HL-60/S4 treated with phorbol 12-myristate 13-acetate at 8.2 ng/mL for 4 days and 3 days (cell line): ENCODE data around the gene CSDE1.
"Not testable (repeated sequence)": the region's sequence is repeated elsewhere in the genome, so short reads cannot be mapped to it uniquely, and the experiment has no call there.

Experiments used
- in situ Hi-C: fragments of 300-500 bp; cut with MboI; formaldehyde crosslinking; loops from 2 replicates; pipeline ENCODE4 v1.15.0; 2022; ENCODE audit warnings: low sequenced_read_pairs

CSDE1 gene

DNA sequence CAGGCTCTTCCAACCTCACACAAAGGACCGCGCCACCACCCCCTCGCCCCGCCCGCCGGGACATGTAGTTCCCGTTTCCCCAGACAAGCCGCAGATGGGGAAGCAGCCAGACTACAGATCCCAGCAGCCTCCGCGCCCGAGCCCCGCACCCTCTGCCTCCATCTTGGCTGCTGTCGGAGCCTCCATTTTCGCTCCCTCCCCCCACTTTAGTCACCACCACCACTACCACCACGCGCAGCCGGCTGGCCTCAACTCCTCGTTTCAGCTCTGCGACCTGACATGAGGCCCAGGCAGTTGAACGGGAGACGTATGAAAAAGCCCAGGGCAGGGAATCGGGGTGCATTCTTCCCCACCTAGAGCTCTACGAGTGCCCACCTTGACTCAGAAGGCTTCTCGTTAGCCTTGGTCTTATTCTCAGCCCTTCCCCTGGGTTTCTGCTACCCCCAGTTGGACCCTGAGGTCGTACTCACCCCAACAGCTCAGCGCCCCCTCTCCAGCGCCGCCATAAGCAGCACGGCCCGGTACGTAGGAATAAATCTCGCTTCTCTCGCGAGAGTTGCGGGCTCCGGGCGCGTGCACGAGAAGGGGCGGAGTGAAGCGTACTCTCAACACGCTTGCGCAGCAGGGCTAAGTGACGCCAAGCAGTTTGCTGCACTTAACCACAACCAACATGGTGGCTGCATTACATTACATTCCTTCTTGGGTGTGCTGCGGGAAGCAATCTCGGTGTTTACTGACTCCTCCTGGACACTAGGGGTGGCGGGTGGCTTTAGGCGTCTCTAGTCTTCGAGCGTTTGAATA is at the start of gene CSDE1:
Gene CSDE1, minus strand, starts transcription at position 530 of the 801 bp plus-strand sequence. CDS start 18,094 bp downstream, outside the sequence.
- in situ Hi-C loops: loop anchor here (25.0 kb wide), 1 partner anchor 795 kb away; no protein-coding TSS in a partner anchor

- in situ Hi-C loops: not testable (repeated sequence)
These were observed 46.7 kb upstream of the CSDE1 start for GRCh38 chr1:114804449-114804848.

DNA sequence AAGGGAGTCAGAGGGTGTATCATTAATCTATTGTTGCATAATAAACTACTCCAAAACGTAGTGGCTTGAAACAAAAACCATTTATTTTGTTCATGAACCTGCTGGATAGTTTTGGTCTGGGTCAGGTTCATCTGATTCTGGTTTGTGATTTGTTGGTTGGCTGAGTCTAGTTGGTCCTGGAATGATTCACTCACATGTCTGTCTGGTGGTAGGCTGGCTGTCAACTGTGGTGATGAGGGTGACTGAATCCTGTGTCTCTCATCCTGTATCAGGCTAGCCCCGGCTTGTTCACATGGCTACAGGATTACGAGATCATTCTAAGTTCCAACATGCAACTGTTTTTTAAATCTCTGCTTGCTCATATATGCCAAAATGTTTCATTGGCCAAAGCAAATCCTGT is 45.2 kb upstream of the CSDE1 start:
- in situ Hi-C loops: no loop called here

- in situ Hi-C loops: no loop called here
These were observed 36.3 kb upstream of the CSDE1 start for GRCh38 chr1:114794038-114794437.

GRCh38 chr1:114790581-114790980 is 32.8 kb upstream of the CSDE1 start:
- in situ Hi-C loops: not testable (repeated sequence)

DNA sequence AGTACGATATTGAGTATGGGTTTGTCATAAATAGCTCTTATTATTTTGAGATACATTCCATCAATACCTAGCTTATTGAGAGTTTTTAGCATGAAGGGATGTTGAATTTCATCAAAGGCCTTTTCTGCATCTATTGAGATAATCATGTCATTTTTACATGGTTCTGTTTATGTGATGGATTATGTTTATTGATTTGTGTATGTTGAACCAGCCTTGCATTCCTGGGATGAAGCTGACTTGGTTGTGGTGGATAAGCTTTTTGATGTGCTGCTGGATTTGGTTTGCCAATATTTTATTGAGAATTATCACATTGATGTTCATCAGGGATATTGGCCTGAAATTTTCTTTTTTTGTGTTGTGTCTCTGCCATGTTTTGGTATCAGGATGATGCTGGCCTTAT is 28.7 kb upstream of the CSDE1 start:
- in situ Hi-C loops: not testable (repeated sequence)

DNA sequence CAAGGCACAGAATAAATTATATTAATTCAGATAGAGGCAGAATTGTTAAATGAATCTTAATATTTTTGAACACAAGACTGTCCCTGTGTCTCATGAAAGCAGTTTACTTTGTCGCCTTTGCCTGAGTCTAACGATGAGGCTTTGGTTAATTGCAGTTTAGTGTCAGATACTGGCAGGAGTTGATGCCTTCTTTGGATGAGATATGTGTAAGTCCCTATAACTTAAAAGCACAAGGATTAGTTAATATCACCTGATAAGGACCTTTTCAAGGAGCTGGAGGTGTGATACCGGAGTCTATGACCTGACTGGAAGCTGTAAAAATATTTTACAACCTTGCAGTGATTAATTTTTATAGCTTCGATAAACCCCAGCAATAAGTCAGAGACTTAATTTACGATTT is 24.7 kb upstream of the CSDE1 start:
- in situ Hi-C loops: no loop called here

GRCh38 chr1:114780344-114781226 is 22.8 kb upstream of the CSDE1 start, which contains the start of gene SIKE1:
Gene SIKE1 (minus strand): TSS chr1:114780685. CDS start chr1:114780607, 78 bp downstream.
- in situ Hi-C loops: no loop called here

DNA sequence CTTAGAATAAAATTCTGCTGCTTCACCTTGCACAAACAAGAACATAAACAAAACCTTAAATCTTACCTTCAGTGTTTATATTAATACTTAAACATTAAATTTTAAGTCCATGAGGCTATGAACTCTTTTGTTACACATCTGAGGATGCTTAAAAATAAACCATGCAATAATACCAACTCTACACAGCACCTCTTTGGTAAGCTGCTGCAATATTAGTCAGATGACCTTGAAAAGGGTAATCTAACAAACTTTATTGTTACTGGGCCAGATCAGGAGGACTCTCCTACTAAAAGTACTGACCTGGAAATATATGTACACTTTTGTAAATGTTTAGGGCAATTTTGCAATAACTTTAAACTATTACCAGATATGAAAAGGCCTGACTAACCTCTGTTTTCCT is 21.9 kb upstream of the CSDE1 start:
- in situ Hi-C loops: no loop called here

DNA sequence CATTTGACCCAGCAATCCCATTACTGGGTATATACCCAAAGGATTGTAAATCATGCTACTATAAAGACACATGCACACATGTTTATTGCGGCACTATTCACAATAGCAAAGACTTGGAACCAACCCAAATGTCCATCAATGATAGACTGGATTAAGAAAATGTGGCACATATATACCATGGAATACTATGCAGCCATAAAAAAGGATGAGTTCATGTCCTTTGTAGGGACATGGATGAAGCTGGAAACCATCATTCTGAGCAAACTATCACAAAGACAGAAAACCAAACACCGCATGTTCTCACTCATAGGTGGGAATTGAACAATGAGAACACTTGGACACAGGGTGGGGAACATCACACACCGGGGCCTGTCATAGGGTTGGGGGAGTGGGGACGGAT is 18.9 kb upstream of the CSDE1 start:
- in situ Hi-C loops: not testable (repeated sequence)

GRCh38 chr1:114771992-114772391 is 14.2 kb upstream of the CSDE1 start:
- in situ Hi-C loops: loop anchor here (25.0 kb wide), 1 partner anchor 810 kb away; no protein-coding TSS in a partner anchor

DNA sequence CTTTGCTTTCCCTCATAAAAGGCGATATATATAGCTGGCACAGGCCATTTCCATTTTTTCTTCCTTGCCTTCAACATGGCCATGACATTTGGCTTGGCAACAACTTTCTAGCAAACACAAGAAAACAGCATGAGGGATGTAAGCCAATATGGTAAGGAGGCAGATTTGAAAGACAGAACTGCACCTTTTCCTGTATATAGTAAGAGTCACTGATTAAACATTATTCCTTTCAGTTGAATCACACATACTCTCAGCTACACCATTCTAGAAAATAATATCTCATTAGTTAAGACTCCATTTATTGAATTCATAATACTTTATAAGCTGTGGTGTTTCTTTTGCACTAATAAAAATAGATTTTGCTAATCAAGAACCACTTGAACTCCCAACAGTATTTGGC is 13.2 kb upstream of the CSDE1 start:
- in situ Hi-C loops: loop anchor here (25.0 kb wide), 1 partner anchor 809 kb away; no protein-coding TSS in a partner anchor

DNA sequence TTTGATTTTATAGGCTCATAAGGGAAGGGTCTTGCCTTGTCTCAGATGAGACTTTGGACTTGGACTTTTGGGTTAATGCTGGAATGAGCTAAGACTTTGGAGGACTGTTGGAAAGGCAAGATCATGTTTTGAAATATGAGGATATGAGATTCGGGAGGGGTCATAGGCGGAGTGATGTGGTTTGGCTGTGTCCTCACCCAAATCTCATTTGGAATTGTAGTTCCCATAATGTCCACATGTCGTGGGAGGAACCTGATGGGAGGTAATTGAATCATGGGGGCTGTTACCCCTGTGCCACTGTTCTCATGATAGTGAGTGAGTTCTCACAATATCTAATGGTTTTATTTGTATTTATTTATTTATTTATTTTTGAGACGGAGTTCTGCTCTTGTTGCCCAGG is 6.9 kb upstream of the CSDE1 start:
- in situ Hi-C loops: loop anchor here (25.0 kb wide), 1 partner anchor 802 kb away; no protein-coding TSS in a partner anchor

- in situ Hi-C loops: loop anchor here (25.0 kb wide), 1 partner anchor 796 kb away; no protein-coding TSS in a partner anchor
These were observed 560 bp upstream of the CSDE1 start for GRCh38 chr1:114758256-114758832.

GRCh38 chr1:114756949-114757454 is 782 bp downstream of the CSDE1 start:
- in situ Hi-C loops: loop anchor here (25.0 kb wide), 1 partner anchor 795 kb away; no protein-coding TSS in a partner anchor

DNA sequence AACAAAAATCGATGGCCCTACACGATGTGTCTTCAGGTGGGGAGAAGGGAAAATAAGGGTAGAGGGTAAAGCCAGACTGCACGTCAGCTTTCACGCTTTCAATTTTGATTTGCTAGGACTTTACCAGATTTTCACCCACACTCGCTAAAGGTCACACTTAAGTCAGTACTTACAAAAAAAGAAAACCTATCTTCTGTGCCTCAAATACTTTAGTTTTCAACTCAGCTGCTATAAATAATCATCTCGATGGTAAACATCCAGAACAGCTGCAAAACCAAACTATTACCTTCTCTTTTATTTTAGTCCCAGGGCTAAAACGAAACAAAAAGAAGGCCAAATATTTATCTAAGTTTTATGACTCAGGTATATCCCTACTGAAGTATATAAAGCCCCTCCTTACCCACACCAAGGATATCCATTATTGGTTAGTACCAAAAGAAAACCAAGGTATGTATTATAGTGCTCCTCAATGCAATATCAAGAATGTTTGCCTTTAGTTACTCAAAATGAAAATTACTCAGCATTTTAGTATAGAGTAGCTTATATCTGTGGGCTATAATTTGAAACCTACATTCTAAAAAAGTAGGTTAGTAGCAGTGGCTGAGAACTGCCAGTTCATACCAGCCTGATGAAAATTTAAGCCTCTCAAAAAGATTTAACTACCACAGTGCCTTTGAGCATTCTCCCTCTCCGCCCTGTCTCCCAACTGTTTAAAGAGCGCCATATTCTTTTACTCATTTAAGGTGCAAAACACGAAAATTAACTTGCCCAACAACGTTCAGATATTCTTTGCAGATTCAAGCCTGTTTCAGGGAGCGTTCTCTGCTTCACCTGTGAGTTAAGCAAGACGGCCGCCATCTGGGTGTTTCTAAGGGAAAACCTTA is 1.5 kb downstream of the CSDE1 start:
- in situ Hi-C loops: loop anchor here (25.0 kb wide), 1 partner anchor 794 kb away; no protein-coding TSS in a partner anchor

- in situ Hi-C loops: loop anchor here (25.0 kb wide), 1 partner anchor 793 kb away; no protein-coding TSS in a partner anchor
These were observed 2.5 kb downstream of the CSDE1 start for GRCh38 chr1:114755006-114755931.

- in situ Hi-C loops: loop anchor here (25.0 kb wide), 1 partner anchor 791 kb away; no protein-coding TSS in a partner anchor
These were observed 4.1 kb downstream of the CSDE1 start for GRCh38 chr1:114753702-114754101.
